Ishikawa (cell line): ENCODE measurements around the gene HOXA11.

Source experiments
- CEBPB ChIP-seq: IDR thresholded peaks from 2 replicates; pipeline ENCODE4 v1.6.1; 2012
- CREB1 ChIP-seq: IDR thresholded peaks from 2 replicates; pipeline ENCODE4 v1.6.1; 2012; ENCODE audit warnings: low read depth
- EGR1 ChIP-seq: IDR thresholded peaks from 2 replicates; pipeline ENCODE4 v1.6.1; 2012
- EP300 ChIP-seq: IDR thresholded peaks from 2 replicates; pipeline ENCODE4 v1.6.1; 2012; ENCODE audit warnings: borderline replicate concordance
- FOXM1 ChIP-seq: IDR thresholded peaks from 2 replicates; pipeline ENCODE4 v1.6.1; 2012; ENCODE audit warnings: low read depth, borderline replicate concordance
- MAX ChIP-seq: IDR thresholded peaks from 2 replicates; pipeline ENCODE4 v1.6.1; 2012
- NFIC ChIP-seq: IDR thresholded peaks from 2 replicates; pipeline ENCODE4 v1.6.1; 2012
- RAD21 ChIP-seq: IDR thresholded peaks from 2 replicates; pipeline ENCODE4 v1.6.1; 2012; ENCODE audit warnings: low read depth
- TAF1 ChIP-seq: IDR thresholded peaks from 2 replicates; pipeline ENCODE4 v1.6.1; 2012; ENCODE audit warnings: low read depth, mild to moderate bottlenecking
- TCF12 ChIP-seq: IDR thresholded peaks from 2 replicates; pipeline ENCODE4 v1.6.1; 2012; ENCODE audit warnings: low read depth
- TEAD4 ChIP-seq: IDR thresholded peaks from 2 replicates; pipeline ENCODE4 v1.6.1; 2012
- YY1 ChIP-seq: IDR thresholded peaks from 2 replicates; pipeline ENCODE4 v1.6.1; 2012; ENCODE audit warnings: low read depth
- ZBTB7A ChIP-seq: IDR thresholded peaks from 2 replicates; pipeline ENCODE4 v1.6.1; 2012; ENCODE audit warnings: low read depth
- TF ChIP-seq, protein P1 (sequence below): IDR thresholded peaks from 2 replicates; pipeline ENCODE4 v1.6.1; 2012
- TF ChIP-seq, protein P2 (sequence below): IDR thresholded peaks from 2 replicates; pipeline ENCODE4 v1.6.1; 2012; ENCODE audit warnings: low read depth, mild to moderate bottlenecking

HOXA11 gene

GRCh38 chr7:27170426-27171324, 14.4 kb downstream of the HOXA11 start:
- no peak for TF ChIP-seq EP300
- no peak for TF ChIP-seq RAD21
- TF ChIP-seq TAF1 = no peak
- TF ChIP-seq, protein P1, sequence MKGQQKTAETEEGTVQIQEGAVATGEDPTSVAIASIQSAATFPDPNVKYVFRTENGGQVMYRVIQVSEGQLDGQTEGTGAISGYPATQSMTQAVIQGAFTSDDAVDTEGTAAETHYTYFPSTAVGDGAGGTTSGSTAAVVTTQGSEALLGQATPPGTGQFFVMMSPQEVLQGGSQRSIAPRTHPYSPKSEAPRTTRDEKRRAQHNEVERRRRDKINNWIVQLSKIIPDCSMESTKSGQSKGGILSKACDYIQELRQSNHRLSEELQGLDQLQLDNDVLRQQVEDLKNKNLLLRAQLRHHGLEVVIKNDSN = no peak

- no peak for TF ChIP-seq FOXM1
- peak; percentile 59; the same call in 1 of the 2 replicates for TF ChIP-seq ZBTB7A
Measured at GRCh38 chr7:27169658-27170425, 15.2 kb downstream of the HOXA11 start.

DNA sequence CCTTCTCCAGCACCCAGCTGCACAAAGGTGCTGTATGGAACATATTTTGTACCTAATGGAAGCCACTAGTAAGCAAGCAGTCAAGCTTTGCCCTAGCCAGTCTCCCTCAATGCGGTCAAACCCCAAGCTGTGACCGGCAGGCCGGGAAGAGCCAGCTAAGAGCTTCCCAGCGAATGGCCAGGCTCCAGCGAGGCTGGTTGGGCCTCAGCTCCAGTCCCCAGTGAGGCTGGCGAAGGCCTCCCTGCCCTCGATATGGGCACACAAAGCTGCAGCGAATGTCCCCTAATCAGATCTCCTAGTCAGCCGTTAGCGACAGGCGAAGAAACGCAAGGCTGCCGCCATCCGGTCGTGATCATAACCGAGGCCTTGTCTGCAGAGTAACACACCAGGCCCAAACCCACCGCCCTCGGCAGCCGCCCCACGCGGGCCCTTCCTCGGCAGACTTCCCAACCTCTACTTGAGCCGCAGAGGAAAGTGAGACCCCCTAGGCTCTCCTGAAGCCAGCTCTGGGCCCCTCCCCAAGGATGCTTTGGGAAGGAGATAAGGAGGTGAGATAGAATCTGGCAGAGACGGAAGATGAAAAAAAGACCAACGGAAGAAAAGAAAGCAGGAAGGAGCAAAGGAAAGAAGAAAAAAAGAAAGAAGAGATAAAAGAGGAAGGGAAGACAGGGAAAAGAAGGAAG, 16.6 kb downstream of the HOXA11 start:
- TF ChIP-seq TCF12 (no peak), EGR1 (no peak), FOXM1 (no peak), CEBPB (no peak), CREB1 (no peak), RAD21 (no peak), TEAD4 (no peak), EP300 (no peak), NFIC (no peak), MAX (no peak), TAF1 (no peak), YY1 (no peak), ZBTB7A (no peak; the same call in 1 of the 2 replicates)
- TF ChIP-seq, protein P2, sequence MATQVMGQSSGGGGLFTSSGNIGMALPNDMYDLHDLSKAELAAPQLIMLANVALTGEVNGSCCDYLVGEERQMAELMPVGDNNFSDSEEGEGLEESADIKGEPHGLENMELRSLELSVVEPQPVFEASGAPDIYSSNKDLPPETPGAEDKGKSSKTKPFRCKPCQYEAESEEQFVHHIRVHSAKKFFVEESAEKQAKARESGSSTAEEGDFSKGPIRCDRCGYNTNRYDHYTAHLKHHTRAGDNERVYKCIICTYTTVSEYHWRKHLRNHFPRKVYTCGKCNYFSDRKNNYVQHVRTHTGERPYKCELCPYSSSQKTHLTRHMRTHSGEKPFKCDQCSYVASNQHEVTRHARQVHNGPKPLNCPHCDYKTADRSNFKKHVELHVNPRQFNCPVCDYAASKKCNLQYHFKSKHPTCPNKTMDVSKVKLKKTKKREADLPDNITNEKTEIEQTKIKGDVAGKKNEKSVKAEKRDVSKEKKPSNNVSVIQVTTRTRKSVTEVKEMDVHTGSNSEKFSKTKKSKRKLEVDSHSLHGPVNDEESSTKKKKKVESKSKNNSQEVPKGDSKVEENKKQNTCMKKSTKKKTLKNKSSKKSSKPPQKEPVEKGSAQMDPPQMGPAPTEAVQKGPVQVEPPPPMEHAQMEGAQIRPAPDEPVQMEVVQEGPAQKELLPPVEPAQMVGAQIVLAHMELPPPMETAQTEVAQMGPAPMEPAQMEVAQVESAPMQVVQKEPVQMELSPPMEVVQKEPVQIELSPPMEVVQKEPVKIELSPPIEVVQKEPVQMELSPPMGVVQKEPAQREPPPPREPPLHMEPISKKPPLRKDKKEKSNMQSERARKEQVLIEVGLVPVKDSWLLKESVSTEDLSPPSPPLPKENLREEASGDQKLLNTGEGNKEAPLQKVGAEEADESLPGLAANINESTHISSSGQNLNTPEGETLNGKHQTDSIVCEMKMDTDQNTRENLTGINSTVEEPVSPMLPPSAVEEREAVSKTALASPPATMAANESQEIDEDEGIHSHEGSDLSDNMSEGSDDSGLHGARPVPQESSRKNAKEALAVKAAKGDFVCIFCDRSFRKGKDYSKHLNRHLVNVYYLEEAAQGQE = no peak
- TF ChIP-seq, protein P1 = no peak

DNA sequence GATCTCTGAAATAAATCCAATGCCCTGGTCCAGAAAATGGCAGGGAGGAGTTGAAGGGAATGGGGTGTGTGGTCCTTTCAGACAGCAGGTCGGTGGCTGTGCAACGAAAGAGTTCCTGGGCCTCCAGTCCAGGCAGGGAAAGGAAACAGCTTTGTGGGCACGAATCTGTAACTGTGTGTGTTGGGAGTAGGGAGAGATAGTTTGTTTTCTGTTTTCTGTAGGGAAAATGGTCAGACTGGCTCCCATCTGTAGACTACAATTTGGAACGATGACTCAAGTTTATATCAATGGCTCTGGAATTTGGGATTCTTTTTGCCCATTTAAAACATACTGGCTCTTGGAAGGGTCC, 17.1 kb downstream of the HOXA11 start:
- TF ChIP-seq, protein P1 = no peak
- TF ChIP-seq MAX = no peak
- TF ChIP-seq RAD21 = no peak
- no peak for TF ChIP-seq TEAD4
- no peak for TF ChIP-seq NFIC
- TF ChIP-seq, protein P2 = no peak
- TF ChIP-seq CREB1 = no peak
- no peak for TF ChIP-seq TAF1
- TF ChIP-seq CEBPB = no peak
- TF ChIP-seq YY1 = no peak
- no peak for TF ChIP-seq ZBTB7A
- TF ChIP-seq FOXM1 = no peak
- TF ChIP-seq EGR1 = no peak
